Neural crest cell (in vitro differentiated cells): ENCODE data around the gene ZBTB7B. TPM values are rescaled to one million over a fixed set of nuclear protein-coding genes. Genes with fewer than 3 reads are reported as not detected.
A peak's percentile ranks its signal among the peaks of the same experiment; 100 is the strongest.

ENCODE experiments used
- DNase-seq: peaks from one replicate; pipeline ENCODE4 v3.0.0; 2021; ENCODE audit warnings: low read depth, mixed read lengths, low spot score
- H3K27ac Mint-ChIP-seq: one replicate; pipeline ENCODE4 v1.8.0; 2021; ENCODE audit warnings: mild to moderate bottlenecking, mixed read lengths; ENCODE audit not compliant: unreplicated experiment
- H3K27me3 Mint-ChIP-seq: 2 replicates; pipeline ENCODE4 v1.8.0; 2021; ENCODE audit warnings: low read depth, mild to moderate bottlenecking, mixed read lengths
- H3K36me3 Mint-ChIP-seq: 2 replicates; pipeline ENCODE4 v1.8.0; 2021; ENCODE audit warnings: low read depth, mild to moderate bottlenecking, mixed read lengths
- H3K4me1 Mint-ChIP-seq: 2 replicates; pipeline ENCODE4 v1.8.0; 2021; ENCODE audit warnings: mixed read lengths
- H3K4me3 Mint-ChIP-seq: one replicate; pipeline ENCODE4 v1.8.0; 2021; ENCODE audit warnings: mild to moderate bottlenecking, mixed read lengths
- H3K9me3 Mint-ChIP-seq: 2 replicates; pipeline ENCODE4 v1.8.0; 2021; ENCODE audit warnings: mixed read lengths
- CTCF ChIP-seq: fragments of 200-600 bp; sonication (generic); conservative IDR thresholded peaks from 2 replicates; pipeline ENCODE4 v1.5.0; 2021; ENCODE audit warnings: antibody characterized with exemption, mild to moderate bottlenecking
- total RNA-seq: library from RNA; stranded (reverse); gene quantifications from 2 replicates; pipeline ENCODE4 v1.2.1, GENCODE V29; 2021

Gene ZBTB7B
- total RNA-seq, 1 donor from 2014 or later, result 6.9 TPM

GRCh38 chr1:154999571-155000410 lies 2.8 kb upstream of the ZBTB7B start:
- Mint-ChIP-seq H3K27ac (no peak overlapping the region), H3K36me3 (no peaks in the 10 kb centered on the region), H3K9me3 (no peaks in the 10 kb centered on the region), H3K27me3 (no peaks in the 10 kb centered on the region), H3K4me3 (peak overlapping the region; percentile 92), H3K4me1 (peaks cover 31% of the 10 kb centered on the region)
- DNase-seq, result no peak
- TF ChIP-seq CTCF, result no peak

- TF ChIP-seq CTCF, result no peak
- H3K9me3 Mint-ChIP-seq, result no peaks in the 10 kb centered on the region
- H3K27ac Mint-ChIP-seq, result no peak overlapping the region
- peak overlapping the region; percentile 92 for H3K4me3 Mint-ChIP-seq
- peaks cover 31% of the 10 kb centered on the region for H3K4me1 Mint-ChIP-seq
- DNase-seq, result no peak
- H3K36me3 Mint-ChIP-seq, result no peaks in the 10 kb centered on the region
- no peaks in the 10 kb centered on the region for H3K27me3 Mint-ChIP-seq
These were observed 2.2 kb upstream of the ZBTB7B start for GRCh38 chr1:155000411-155000725.

- Mint-ChIP-seq H3K36me3 (no peaks in the 10 kb centered on the region), H3K4me1 (peaks cover 31% of the 10 kb centered on the region), H3K27ac (no peak overlapping the region), H3K27me3 (no peaks in the 10 kb centered on the region), H3K9me3 (no peaks in the 10 kb centered on the region), H3K4me3 (peak overlapping the region; percentile 92)
- DNase-seq, result peak; percentile 80
- peak; percentile 14 for TF ChIP-seq CTCF
These were observed 1.7 kb upstream of the ZBTB7B start for GRCh38 chr1:155000726-155001424.

GRCh38 chr1:155001425-155001674 lies 1.3 kb upstream of the ZBTB7B start:
- no peak for TF ChIP-seq CTCF
- H3K9me3 Mint-ChIP-seq, result no peaks in the 10 kb centered on the region
- peak overlapping the region; percentile 84 for H3K4me3 Mint-ChIP-seq
- no peak for DNase-seq
- H3K4me1 Mint-ChIP-seq, result peaks cover 31% of the 10 kb centered on the region
- no peak overlapping the region for H3K27ac Mint-ChIP-seq
- no peaks in the 10 kb centered on the region for H3K27me3 Mint-ChIP-seq
- H3K36me3 Mint-ChIP-seq, result no peaks in the 10 kb centered on the region

GRCh38 chr1:155001675-155002463 lies 733 bp upstream of the ZBTB7B start:
- Mint-ChIP-seq H3K4me3 (peak overlapping the region; percentile 89), H3K36me3 (no peaks in the 10 kb centered on the region), H3K27me3 (no peaks in the 10 kb centered on the region), H3K9me3 (no peaks in the 10 kb centered on the region), H3K27ac (no peak overlapping the region), H3K4me1 (peaks cover 35% of the 10 kb centered on the region)
- peak; percentile 52 for TF ChIP-seq CTCF
- peak; percentile 98 for DNase-seq
